Upper lobe of left lung (tissue), 6 donors: Measurements from ENCODE around the gene GJB2. TPM values are rescaled to one million over a fixed set of nuclear protein-coding genes. Genes with fewer than 3 reads are reported as not detected.

Source experiments
- ATAC-seq, 2 donors: fragments of 200-7000 bp; cut with Tn5 transposase; one replicate each; pipeline ENCODE4 v1.9.1; 2022; ENCODE audit warnings: mild to moderate bottlenecking in 2 of 2, moderate library complexity in 2 of 2; ENCODE audit not compliant: low FRiP score in 2 of 2
- DNase-seq, 2 donors: peaks; one replicate each; pipeline ENCODE4 v3.0.0-alpha.2; 2019 to 2020
- H3K27ac ChIP-seq, 4 donors: fragments of 200-600 bp; sonication (generic); one replicate each; pipeline ENCODE4 v1.5.1; 2016 to 2019
- H3K27me3 ChIP-seq, 4 donors: fragments of 200-600 bp; sonication (generic); one replicate each; pipeline ENCODE4 v1.5.1; 2017 to 2019
- H3K36me3 ChIP-seq, 4 donors: fragments of 200-600 bp; sonication (generic); one replicate each; pipeline ENCODE4 v1.5.1; 2016 to 2019
- H3K4me1 ChIP-seq, 4 donors: fragments of 200-600 bp; sonication (generic); one replicate each; pipeline ENCODE4 v1.5.1; 2018 to 2019
- H3K4me3 ChIP-seq, 4 donors: fragments of 200-600 bp; sonication (generic); one replicate each; pipeline ENCODE4 v1.5.1; 2017 to 2019; ENCODE audit warnings: mild to moderate bottlenecking in 2 of 4, moderate library complexity in 1 of 4
- H3K9me3 ChIP-seq, 4 donors: fragments of 200-600 bp; sonication (generic); one replicate each; pipeline ENCODE4 v1.5.1; 2018 to 2019
- EP300 ChIP-seq, 4 donors: sonication (generic); formaldehyde crosslinking; IDR thresholded peaks; one replicate each; pipeline ENCODE4 v1.5.1; 2017; ENCODE audit warnings: antibody characterized with exemption in 4 of 4, control low read depth in 2 of 4
- POLR2A ChIP-seq, 4 donors: fragments of 450-650 bp; IDR thresholded peaks; one replicate each; pipeline ENCODE4 v1.5.1; 2016 to 2017; ENCODE audit warnings: antibody characterized with exemption in 4 of 4, mild to moderate bottlenecking in 2 of 4
- POLR2AphosphoS5 ChIP-seq, 2 donors: sonication (generic); formaldehyde crosslinking; IDR thresholded peaks; one replicate each; pipeline ENCODE4 v1.5.1; 2017; ENCODE audit warnings: antibody characterized with exemption in 2 of 2
- WGBS, 2 donors: methylation state at CpG; one replicate each; pipeline ENCODE4 v1.1.5; 2017 to 2018; 5-methylcytosine and 5-hydroxymethylcytosine counted together
- total RNA-seq, 6 donors: library from RNA; depleted of rRNA in 4 of 6; stranded (reverse); fragments of >200 nt in 4 of 6; gene quantifications; one replicate each; pipeline versions ENCODE4 v1.1.0 to v1.2.1, GENCODE V29; 2016 to 2021
- TF ChIP-seq, protein P1 (sequence below), 6 experiments: fragments of 450-650 bp in 4 of 6; fragments of 200-600 bp in 2 of 6; sonication (generic) in 2 of 6; IDR thresholded peaks; one replicate each; pipeline ENCODE4 v1.5.1; 2016 to 2019; ENCODE audit warnings: antibody characterized with exemption in 6 of 6
- donor health status: DM: no; HTN: no; CAD: no; lungs with moderate emphysema.
- donor health status: DM: no; HTN: yes; CAD: no; lungs with severe emphysema.

GJB2 gene
- total RNA-seq, 6 donors from 2014 or later, result 0.31 to 1.5 (median 0.76) TPM; not detected in 1

DNA sequence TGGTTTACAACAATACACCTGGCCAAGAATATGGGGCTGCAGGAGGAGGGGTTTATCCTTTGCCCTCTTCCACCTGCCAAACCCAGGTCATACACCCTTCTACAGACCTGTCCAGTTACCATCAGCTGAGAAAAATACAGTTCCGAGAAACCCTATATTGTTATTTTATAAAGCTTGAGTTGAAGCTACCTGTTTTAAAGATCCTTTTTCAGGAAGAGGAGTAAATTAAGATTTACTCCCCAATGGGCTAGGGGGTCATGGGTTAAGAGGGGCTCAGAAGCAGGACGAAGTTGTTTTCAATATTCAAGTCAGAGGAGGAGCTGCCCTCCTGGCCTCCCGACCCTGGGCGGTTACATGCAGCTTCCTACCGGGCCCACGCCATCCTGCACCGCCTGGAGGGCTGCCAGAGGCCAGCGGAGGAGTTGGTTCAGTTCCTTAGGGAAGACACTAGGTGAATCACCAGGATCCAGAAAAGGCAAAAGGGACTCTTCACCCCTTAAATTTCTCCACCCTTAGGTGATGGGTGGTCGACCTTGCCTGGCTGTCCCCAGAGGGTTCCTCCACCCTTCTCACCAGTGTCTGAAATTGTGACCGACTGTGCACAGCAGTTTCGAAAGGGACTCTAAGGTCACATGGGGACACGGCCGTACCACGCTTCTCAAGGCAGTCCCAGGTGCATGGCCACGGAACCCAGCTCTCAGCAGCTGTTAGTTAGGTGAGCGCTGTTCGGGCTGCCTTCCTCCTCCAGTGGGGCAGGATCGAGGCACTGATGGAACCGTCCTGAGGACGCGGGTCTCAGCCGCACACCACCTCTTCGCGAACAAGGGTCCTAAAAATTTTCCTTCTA, 1.2 kb downstream of the GJB2 start:
- Histone ChIP-seq H3K9me3 (no peaks in the 10 kb centered on the region), H3K4me1 (peaks cover 25 to 34% (median 28%) of the 10 kb centered on the region in 4 donors), H3K36me3 (no peaks in the 10 kb centered on the region), H3K4me3 (peak overlapping the region in 3 of 4 donors; percentile 50 to 62 (median 61)), H3K27ac (no peak overlapping the region), H3K27me3 (peaks cover 0 to 37% (median 19%) of the 10 kb centered on the region in 4 donors)
- WGBS, 2 donors, result 24 to 74% methylated on average over 8 to 24 of the region's 24 CpGs
- DNase-seq (peak; percentile 36 to 77), ATAC-seq (peak; percentile 21 to 44)
- no peak for TF ChIP-seq POLR2AphosphoS5 (IDR thresholded peaks at IDR 0.05)
- TF ChIP-seq, protein P1, sequence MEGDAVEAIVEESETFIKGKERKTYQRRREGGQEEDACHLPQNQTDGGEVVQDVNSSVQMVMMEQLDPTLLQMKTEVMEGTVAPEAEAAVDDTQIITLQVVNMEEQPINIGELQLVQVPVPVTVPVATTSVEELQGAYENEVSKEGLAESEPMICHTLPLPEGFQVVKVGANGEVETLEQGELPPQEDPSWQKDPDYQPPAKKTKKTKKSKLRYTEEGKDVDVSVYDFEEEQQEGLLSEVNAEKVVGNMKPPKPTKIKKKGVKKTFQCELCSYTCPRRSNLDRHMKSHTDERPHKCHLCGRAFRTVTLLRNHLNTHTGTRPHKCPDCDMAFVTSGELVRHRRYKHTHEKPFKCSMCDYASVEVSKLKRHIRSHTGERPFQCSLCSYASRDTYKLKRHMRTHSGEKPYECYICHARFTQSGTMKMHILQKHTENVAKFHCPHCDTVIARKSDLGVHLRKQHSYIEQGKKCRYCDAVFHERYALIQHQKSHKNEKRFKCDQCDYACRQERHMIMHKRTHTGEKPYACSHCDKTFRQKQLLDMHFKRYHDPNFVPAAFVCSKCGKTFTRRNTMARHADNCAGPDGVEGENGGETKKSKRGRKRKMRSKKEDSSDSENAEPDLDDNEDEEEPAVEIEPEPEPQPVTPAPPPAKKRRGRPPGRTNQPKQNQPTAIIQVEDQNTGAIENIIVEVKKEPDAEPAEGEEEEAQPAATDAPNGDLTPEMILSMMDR (IDR thresholded peaks at IDR 0.05), result no peak
- TF ChIP-seq POLR2A (IDR thresholded peaks at IDR 0.05), result no peak
- TF ChIP-seq EP300 (IDR thresholded peaks at IDR 0.05), result no peak

DNA sequence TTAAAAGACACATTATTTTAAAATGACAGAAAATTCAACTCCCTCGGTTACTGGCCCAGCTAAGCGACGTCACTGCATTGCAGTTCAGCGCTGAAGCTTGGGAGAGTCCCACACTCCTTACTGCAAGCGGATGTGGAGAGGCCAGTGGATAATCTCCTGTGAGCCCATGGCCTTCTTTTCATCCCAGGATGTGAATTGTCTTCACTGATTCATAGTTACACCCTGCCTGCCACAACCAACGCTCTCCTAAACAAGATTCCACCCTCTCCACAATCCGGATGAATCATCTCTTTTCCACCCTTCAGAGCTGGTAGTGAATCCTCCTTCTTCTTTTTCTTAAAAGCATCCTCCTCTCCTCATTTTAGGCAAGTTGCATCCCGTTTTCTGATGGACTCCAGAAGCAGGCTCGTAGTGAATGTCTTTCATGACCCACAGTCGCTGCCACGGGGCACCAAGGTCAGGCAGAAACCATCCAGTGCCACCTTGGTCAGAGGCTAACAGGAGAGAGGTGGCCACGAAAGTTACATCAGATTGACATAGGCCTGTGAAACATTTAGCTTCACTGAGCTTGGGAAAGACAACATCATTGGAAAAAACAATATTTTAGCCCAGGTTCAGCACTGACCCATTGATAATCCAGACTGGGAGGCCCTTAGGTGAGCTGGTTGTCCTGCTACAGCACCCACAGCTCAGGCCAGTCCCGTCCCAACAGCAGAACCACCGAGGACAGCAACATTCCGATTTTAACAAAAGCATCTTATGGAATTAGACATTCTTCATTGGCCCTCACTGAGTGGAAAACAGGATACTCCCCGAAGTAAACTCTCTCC, 2.0 kb downstream of the GJB2 start:
- ATAC-seq (peak in 1 of 2 donors; percentile 58), DNase-seq (no peak)
- no peak overlapping the region for H3K27ac ChIP-seq
- H3K4me3 ChIP-seq, result no peak overlapping the region
- H3K36me3 ChIP-seq, result no peaks in the 10 kb centered on the region
- H3K9me3 ChIP-seq, result no peaks in the 10 kb centered on the region
- no peak for TF ChIP-seq EP300 (IDR thresholded peaks at IDR 0.05)
- no peak for TF ChIP-seq POLR2A (IDR thresholded peaks at IDR 0.05)
- TF ChIP-seq, protein P1 (IDR thresholded peaks at IDR 0.05), result no peak
- no peak for TF ChIP-seq POLR2AphosphoS5 (IDR thresholded peaks at IDR 0.05)
- peaks cover 25 to 34% (median 28%) of the 10 kb centered on the region in 4 donors for H3K4me1 ChIP-seq
- peaks cover 0 to 34% (median 19%) of the 10 kb centered on the region in 4 donors for H3K27me3 ChIP-seq
- WGBS, 2 donors, result 91 to 92% methylated on average over 16 of the region's 16 CpGs

DNA sequence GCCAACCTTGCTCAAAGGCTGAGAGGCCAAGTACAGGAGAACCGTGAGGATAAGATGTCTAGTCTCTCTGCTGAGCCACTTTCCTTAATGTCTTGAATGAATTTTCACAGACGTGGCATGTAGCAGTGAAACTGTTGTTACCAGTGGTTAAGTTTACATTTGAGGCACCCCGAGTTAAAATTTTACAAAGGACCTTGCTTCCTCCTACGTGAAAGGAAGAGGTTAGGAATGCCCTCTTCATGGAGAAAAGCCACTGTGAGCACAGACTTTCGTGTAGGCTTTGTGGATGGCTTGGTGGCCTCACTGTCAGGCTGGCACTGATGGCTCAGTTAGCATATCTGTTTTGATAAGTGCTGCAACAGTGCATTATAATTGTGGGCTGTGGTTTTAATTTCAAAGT, 2.7 kb downstream of the GJB2 start:
- H3K27me3 ChIP-seq, result peaks cover 0 to 29% (median 18%) of the 10 kb centered on the region in 4 donors
- 79% methylated on average over 5 of the region's 5 CpGs for WGBS, 2 donors

DNA sequence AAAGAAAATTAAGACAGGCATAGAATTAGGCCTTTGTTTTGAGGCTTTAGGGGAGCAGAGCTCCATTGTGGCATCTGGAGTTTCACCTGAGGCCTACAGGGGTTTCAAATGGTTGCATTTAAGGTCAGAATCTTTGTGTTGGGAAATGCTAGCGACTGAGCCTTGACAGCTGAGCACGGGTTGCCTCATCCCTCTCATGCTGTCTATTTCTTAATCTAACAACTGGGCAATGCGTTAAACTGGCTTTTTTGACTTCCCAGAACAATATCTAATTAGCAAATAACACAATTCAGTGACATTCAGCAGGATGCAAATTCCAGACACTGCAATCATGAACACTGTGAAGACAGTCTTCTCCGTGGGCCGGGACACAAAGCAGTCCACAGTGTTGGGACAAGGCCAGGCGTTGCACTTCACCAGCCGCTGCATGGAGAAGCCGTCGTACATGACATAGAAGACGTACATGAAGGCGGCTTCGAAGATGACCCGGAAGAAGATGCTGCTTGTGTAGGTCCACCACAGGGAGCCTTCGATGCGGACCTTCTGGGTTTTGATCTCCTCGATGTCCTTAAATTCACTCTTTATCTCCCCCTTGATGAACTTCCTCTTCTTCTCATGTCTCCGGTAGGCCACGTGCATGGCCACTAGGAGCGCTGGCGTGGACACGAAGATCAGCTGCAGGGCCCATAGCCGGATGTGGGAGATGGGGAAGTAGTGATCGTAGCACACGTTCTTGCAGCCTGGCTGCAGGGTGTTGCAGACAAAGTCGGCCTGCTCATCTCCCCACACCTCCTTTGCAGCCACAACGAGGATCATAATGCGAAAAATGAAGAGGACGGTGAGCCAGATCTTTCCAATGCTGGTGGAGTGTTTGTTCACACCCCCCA, 3.8 kb downstream of the GJB2 start:
- no peak for ATAC-seq
- Histone ChIP-seq H3K9me3 (no peaks in the 10 kb centered on the region), H3K27me3 (peaks cover 0 to 24% (median 13%) of the 10 kb centered on the region in 4 donors), H3K27ac (no peak overlapping the region), H3K4me3 (no peak overlapping the region), H3K36me3 (no peaks in the 10 kb centered on the region), H3K4me1 (peaks cover 22 to 27% (median 24%) of the 10 kb centered on the region in 4 donors)
- no peak for TF ChIP-seq EP300 (IDR thresholded peaks at IDR 0.05)
- TF ChIP-seq, protein P1 (IDR thresholded peaks at IDR 0.05), result peak in 1 of 6 experiments; percentile 25
- WGBS, 2 donors, result 74 to 82% methylated on average over 28 of the region's 28 CpGs
- DNase-seq, result peak in 1 of 2 donors; percentile 57

More for the DNA sequence above, 2.7 kb downstream of the GJB2 start:
- ATAC-seq (no peak), DNase-seq (no peak)
- H3K36me3 ChIP-seq, result no peaks in the 10 kb centered on the region
- H3K27ac ChIP-seq, result no peak overlapping the region
- no peak overlapping the region for H3K4me3 ChIP-seq
- H3K4me1 ChIP-seq, result peaks cover 25 to 34% (median 28%) of the 10 kb centered on the region in 4 donors
- no peaks in the 10 kb centered on the region for H3K9me3 ChIP-seq
- TF ChIP-seq, protein P1 (IDR thresholded peaks at IDR 0.05), result no peak
- no peak for TF ChIP-seq EP300 (IDR thresholded peaks at IDR 0.05)
- no peak for TF ChIP-seq POLR2A (IDR thresholded peaks at IDR 0.05)
